Loucy (cell line): Measurements from ENCODE around the gene FCAMR.

Source experiments
- H2AFZ ChIP-seq: fragments of 200-600 bp; sonication (generic); 2 replicates; pipeline ENCODE4 v1.6.0; 2016; ENCODE audit warnings: antibody characterized with exemption, mild to moderate bottlenecking, low read length, moderate library complexity
- H3F3A ChIP-seq: fragments of 200-600 bp; 2 replicates; pipeline ENCODE4 v1.6.0; 2016; ENCODE audit warnings: antibody characterized with exemption, low read depth, mild to moderate bottlenecking
- H3K27me3 ChIP-seq: fragments of 200-600 bp; sonication (generic); 2 replicates; pipeline ENCODE4 v1.6.1; 2014; ENCODE audit warnings: low read length, mild to moderate bottlenecking; ENCODE audit not compliant: insufficient read depth, poor library complexity, severe bottlenecking
- H3K36me3 ChIP-seq: fragments of 200-600 bp; sonication (generic); 2 replicates; pipeline ENCODE4 v1.6.1; 2016; ENCODE audit warnings: low read length; ENCODE audit not compliant: insufficient read depth
- H3K4me1 ChIP-seq: fragments of 200-600 bp; sonication (generic); 2 replicates; pipeline ENCODE4 v1.5.1; 2014; ENCODE audit warnings: low read length, mild to moderate bottlenecking; ENCODE audit not compliant: insufficient read depth, poor library complexity, severe bottlenecking
- H3K4me2 ChIP-seq: fragments of 200-600 bp; sonication (generic); 2 replicates; pipeline ENCODE4 v1.6.0; 2014; ENCODE audit warnings: antibody characterized with exemption, low read length, low read depth, mild to moderate bottlenecking; ENCODE audit not compliant: poor library complexity, severe bottlenecking
- H3K4me3 ChIP-seq: fragments of 200-600 bp; sonication (generic); 2 replicates; pipeline ENCODE4 v1.5.1; 2014; ENCODE audit warnings: low read length, mild to moderate bottlenecking, mixed read lengths; ENCODE audit not compliant: poor library complexity, severe bottlenecking
- H3K79me2 ChIP-seq: fragments of 200-600 bp; sonication (generic); 2 replicates; pipeline ENCODE4 v1.6.1; 2014; ENCODE audit warnings: low read length; ENCODE audit not compliant: insufficient read depth
- H3K9ac ChIP-seq: fragments of 200-600 bp; sonication (generic); 2 replicates; pipeline ENCODE4 v1.6.0; 2014; ENCODE audit warnings: mild to moderate bottlenecking, low read depth, low read length, moderate library complexity; ENCODE audit not compliant: poor library complexity, severe bottlenecking
- H3K9me2 ChIP-seq: fragments of 200-600 bp; sonication (generic); replicated peaks from 2 replicates; pipeline ENCODE4 v1.6.1; 2016; ENCODE audit warnings: low read depth, low read length, mixed read lengths
- H3K9me3 ChIP-seq: fragments of 200-600 bp; sonication (generic); 2 replicates; pipeline ENCODE4 v1.6.1; 2014; ENCODE audit warnings: mild to moderate bottlenecking, antibody characterized with exemption, low read length, low read depth; ENCODE audit not compliant: insufficient read depth
- H4K20me1 ChIP-seq: fragments of 200-600 bp; sonication (generic); 2 replicates; pipeline ENCODE4 v1.6.0; 2014; ENCODE audit warnings: antibody characterized with exemption, low read length, mild to moderate bottlenecking; ENCODE audit not compliant: insufficient read depth, poor library complexity, severe bottlenecking
- CTCF ChIP-seq: fragments of 200-600 bp; sonication (generic); conservative IDR thresholded peaks from 2 replicates; pipeline ENCODE4 v1.5.1; 2014; ENCODE audit warnings: mild to moderate bottlenecking, antibody characterized with exemption, low read length
- EZH2phosphoT487 ChIP-seq: fragments of 200-600 bp; IDR thresholded peaks from 2 replicates; pipeline ENCODE4 v1.6.1; 2018; ENCODE audit warnings: antibody characterized with exemption, mild to moderate bottlenecking, moderate library complexity, borderline replicate concordance

FCAMR gene

DNA sequence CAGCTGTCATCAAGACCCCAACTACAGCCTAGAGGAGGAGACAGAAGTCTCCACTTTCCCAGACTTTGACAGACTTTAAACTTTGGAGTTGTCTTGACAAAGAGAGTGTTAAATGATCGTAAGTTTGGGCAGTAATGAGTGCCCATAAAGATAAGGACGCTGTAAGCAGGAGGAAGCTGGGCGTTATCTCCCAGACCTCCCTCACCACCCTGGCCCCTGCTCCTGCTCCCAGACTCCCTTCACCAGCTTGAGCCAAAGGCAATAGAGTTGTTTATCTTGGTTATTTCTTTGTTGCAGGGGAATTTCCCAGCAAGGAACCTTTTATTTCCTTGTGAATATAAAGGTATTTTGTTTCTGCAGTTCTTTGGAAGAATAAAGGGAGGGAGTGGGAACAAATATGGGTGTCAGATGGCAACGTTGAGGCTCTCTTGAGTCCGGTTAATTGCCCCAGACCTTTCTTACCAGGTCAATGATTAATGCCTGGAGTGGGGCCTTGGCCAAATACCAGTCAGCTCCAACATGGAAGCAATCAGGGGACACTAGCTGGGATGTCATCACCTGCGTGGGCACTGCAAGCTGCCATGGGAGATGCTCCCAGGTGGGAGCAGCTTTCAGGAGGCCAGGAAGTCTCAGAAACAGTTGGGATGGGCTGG lies 28.4 kb downstream of the FCAMR start:
- H3K9me3 ChIP-seq: no peaks in the 10 kb centered on the region
- no peak overlapping the region for H3K4me3 ChIP-seq
- H3K36me3 ChIP-seq: no peaks in the 10 kb centered on the region
- H3K79me2 ChIP-seq: no peaks in the 10 kb centered on the region
- no peaks in the 10 kb centered on the region for H3K4me1 ChIP-seq
- H3K9me2 ChIP-seq: no peaks in the 10 kb centered on the region
- H3K27me3 ChIP-seq: no peaks in the 10 kb centered on the region
- H2AFZ ChIP-seq: no peak overlapping the region
- no peak overlapping the region for H3K4me2 ChIP-seq
- no peaks in the 10 kb centered on the region for H3F3A ChIP-seq
- no peak overlapping the region for H3K9ac ChIP-seq
- TF ChIP-seq CTCF (no peak), EZH2phosphoT487 (no peak)
- no peaks in the 10 kb centered on the region for H4K20me1 ChIP-seq

GRCh38 chr1:206940588-206940936 lies 29.7 kb downstream of the FCAMR start:
- Histone ChIP-seq H4K20me1 (no peaks in the 10 kb centered on the region), H3F3A (no peaks in the 10 kb centered on the region), H3K4me1 (no peaks in the 10 kb centered on the region), H3K9me2 (no peaks in the 10 kb centered on the region), H3K4me2 (no peak overlapping the region), H3K4me3 (no peak overlapping the region), H3K27me3 (no peaks in the 10 kb centered on the region), H2AFZ (no peak overlapping the region), H3K79me2 (no peaks in the 10 kb centered on the region), H3K36me3 (no peaks in the 10 kb centered on the region), H3K9ac (no peak overlapping the region), H3K9me3 (no peaks in the 10 kb centered on the region)
- TF ChIP-seq CTCF (no peak), EZH2phosphoT487 (no peak)

DNA sequence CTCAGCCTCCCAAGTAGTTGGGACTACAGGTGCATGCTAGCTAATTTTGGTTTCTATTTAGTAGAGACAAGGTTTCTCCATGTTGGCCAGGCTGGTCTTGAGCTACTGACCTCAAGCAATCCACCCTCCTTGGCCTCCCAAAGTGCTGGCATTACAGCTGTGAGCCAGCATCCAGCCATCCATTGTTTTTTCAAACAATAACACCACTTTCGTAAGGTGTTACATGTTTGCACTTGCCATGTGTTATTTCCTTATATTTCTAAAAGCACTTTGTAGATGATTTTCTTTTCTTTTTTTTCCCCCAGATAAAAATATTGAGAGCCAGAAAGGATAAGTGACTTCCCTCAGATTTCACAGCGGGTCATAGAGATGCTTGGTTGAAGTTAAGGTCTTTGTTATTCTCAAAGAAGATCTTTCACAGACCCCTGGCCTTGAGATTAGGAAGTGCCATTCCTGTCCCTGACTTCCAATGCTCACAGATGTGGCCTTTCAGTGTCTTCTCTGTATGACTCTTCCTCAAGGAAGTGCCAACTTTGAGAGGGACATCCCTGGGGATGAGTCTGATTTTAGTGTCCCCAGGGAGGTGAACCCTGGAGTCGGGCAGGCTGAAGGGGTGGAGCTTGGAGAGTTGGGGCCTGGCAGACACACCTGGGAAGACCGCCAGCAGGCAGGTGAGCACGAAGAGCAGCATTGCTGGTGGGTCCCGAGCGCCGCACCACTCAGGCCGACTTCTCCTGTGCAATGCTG lies 30.2 kb downstream of the FCAMR start:
- Histone ChIP-seq H3K4me3 (no peak overlapping the region), H2AFZ (no peak overlapping the region), H3K9ac (no peak overlapping the region), H3K9me2 (no peaks in the 10 kb centered on the region), H3K4me1 (no peaks in the 10 kb centered on the region), H3K27me3 (no peaks in the 10 kb centered on the region), H3K36me3 (no peaks in the 10 kb centered on the region), H3K79me2 (no peaks in the 10 kb centered on the region), H3F3A (no peaks in the 10 kb centered on the region), H3K4me2 (no peak overlapping the region), H3K9me3 (no peaks in the 10 kb centered on the region), H4K20me1 (no peaks in the 10 kb centered on the region)
- TF ChIP-seq CTCF (no peak), EZH2phosphoT487 (no peak)
